A673 (cell line): ENCODE data around the gene MAML2. TPM values are rescaled to one million over a fixed set of nuclear protein-coding genes. Genes with fewer than 3 reads are reported as not detected.

Source experiments
- BruUV-seq: library from RNA; stranded (reverse); fragments of 400-500 nt; replicated peaks from 2 replicates; lab custom pipeline; 2021; lab: Mats Ljungman, UMichigan
- CTCF ChIA-PET: fragments of 300-600 bp; sonication (Branson Sonifier 250); formaldehyde crosslinking; loops from one replicate; lab custom pipeline; 2022; ENCODE audit warnings: antibody characterized with exemption; lab: Charles Lee
- POLR2A ChIA-PET: fragments of 300-600 bp; sonication (Branson Sonifier 250); formaldehyde crosslinking; loops from one replicate; lab custom pipeline; 2022; ENCODE audit warnings: antibody characterized with exemption; ENCODE audit not compliant: low non-redundant PET; lab: Charles Lee
- DNase-seq: peaks from one replicate; pipeline ENCODE4 v3.0.0-alpha.2; 2015; ENCODE audit warnings: low spot score
- H3K27ac ChIP-seq: fragments of 200-600 bp; sonication (generic); 2 replicates; pipeline ENCODE4 v1.5.1; 2016; ENCODE audit warnings: mixed run types, low read depth, mild to moderate bottlenecking, mixed read lengths, antibody characterized with exemption, low read length; ENCODE audit not compliant: poor library complexity, severe bottlenecking
- H3K27me3 ChIP-seq: fragments of 200-600 bp; sonication (generic); replicated peaks from 2 replicates; pipeline ENCODE4 v1.6.1; 2017; ENCODE audit warnings: mixed run types, low read depth, mild to moderate bottlenecking, mixed read lengths, antibody characterized with exemption, low read length; ENCODE audit not compliant: insufficient read depth, poor library complexity
- H3K36me3 ChIP-seq: fragments of 200-600 bp; sonication (generic); 2 replicates; pipeline ENCODE4 v1.6.1; 2016; ENCODE audit warnings: mixed run types, mild to moderate bottlenecking, mixed read lengths, antibody characterized with exemption, low read length; ENCODE audit not compliant: insufficient read depth, poor library complexity, severe bottlenecking
- H3K4me1 ChIP-seq: fragments of 200-600 bp; sonication (generic); 2 replicates; pipeline ENCODE4 v1.6.1; 2017; ENCODE audit warnings: mixed run types, mild to moderate bottlenecking, mixed read lengths, antibody characterized with exemption, low read length; ENCODE audit not compliant: insufficient read depth, poor library complexity, severe bottlenecking
- H3K4me3 ChIP-seq: fragments of 200-600 bp; sonication (generic); 2 replicates; pipeline ENCODE4 v1.5.1; 2016; ENCODE audit warnings: low read depth, mixed run types, mild to moderate bottlenecking, mixed read lengths, low read length; ENCODE audit not compliant: poor library complexity, severe bottlenecking
- H3K9me3 ChIP-seq: fragments of 200-600 bp; sonication (generic); 2 replicates; pipeline ENCODE4 v1.6.1; 2016; ENCODE audit warnings: mixed run types, low read depth, mild to moderate bottlenecking, mixed read lengths, antibody characterized with exemption, low read length; ENCODE audit not compliant: poor library complexity, severe bottlenecking
- CTCF ChIP-seq: fragments of 300-800, 200-600 bp; sonication (generic); conservative IDR thresholded peaks from 2 replicates; pipeline ENCODE4 v1.5.1; 2017; ENCODE audit warnings: low read depth, mild to moderate bottlenecking, antibody characterized with exemption, low read length, moderate library complexity, mixed read lengths
- EZH2 ChIP-seq: fragments of 200-600 bp; sonication (generic); IDR thresholded peaks from 2 replicates; pipeline ENCODE4 v1.6.1; 2017; ENCODE audit warnings: borderline replicate concordance, low read depth, mild to moderate bottlenecking, mixed read lengths, antibody characterized with exemption, low read length; ENCODE audit not compliant: poor library complexity, severe bottlenecking
- intact Hi-C: fragments of 100-400 bp; cut with micrococcal nuclease; formaldehyde crosslinking; loops from one replicate; pipeline ENCODE4 v1.10.0; 2022; ENCODE audit not compliant: unreplicated experiment
- total RNA-seq: library from RNA; stranded (reverse); gene quantifications from 2 replicates; pipeline ENCODE4 v1.2.3, GENCODE V29; 2021

MAML2 gene
- total RNA-seq, 1 experiment from 2014 or later, result 6.4 TPM

GRCh38 chr11:96026310-96026709 lies 316.7 kb downstream of the MAML2 start:
- Histone ChIP-seq H3K4me3 (no peak overlapping the region), H3K36me3 (no peaks in the 10 kb centered on the region), H3K9me3 (no peaks in the 10 kb centered on the region), H3K27ac (no peak overlapping the region), H3K4me1 (peaks cover 8% of the 10 kb centered on the region), H3K27me3 (no peaks in the 10 kb centered on the region)
- DNase-seq, result no peak
- CTCF ChIA-PET, result no interaction called here
- TF ChIP-seq CTCF, result no peak
- TF ChIP-seq EZH2, result no peak
- POLR2A ChIA-PET, result no interaction called here
- no TSS peak for BruUV-seq
- intact Hi-C loops, result no loop called here

- Histone ChIP-seq H3K27me3 (no peaks in the 10 kb centered on the region), H3K4me1 (peaks cover 8% of the 10 kb centered on the region), H3K4me3 (no peak overlapping the region), H3K36me3 (no peaks in the 10 kb centered on the region), H3K9me3 (no peaks in the 10 kb centered on the region), H3K27ac (no peak overlapping the region)
- BruUV-seq, result no TSS peak
- POLR2A ChIA-PET, result no interaction called here
- TF ChIP-seq EZH2, result no peak
- no peak for DNase-seq
- CTCF ChIA-PET, result no interaction called here
- intact Hi-C loops, result no loop called here
These were observed 318.3 kb downstream of the MAML2 start for GRCh38 chr11:96024666-96025065.

GRCh38 chr11:96023275-96023674 lies 319.7 kb downstream of the MAML2 start:
- BruUV-seq, result no TSS peak
- H3K9me3 ChIP-seq, result no peaks in the 10 kb centered on the region
- CTCF ChIA-PET, result no interaction called here
- H3K4me3 ChIP-seq, result no peak overlapping the region
- H3K27ac ChIP-seq, result no peak overlapping the region
- no peaks in the 10 kb centered on the region for H3K4me1 ChIP-seq
- H3K27me3 ChIP-seq, result no peaks in the 10 kb centered on the region
- POLR2A ChIA-PET, result no interaction called here
- H3K36me3 ChIP-seq, result no peaks in the 10 kb centered on the region
- DNase-seq, result no peak
- intact Hi-C loops, result no loop called here
- TF ChIP-seq CTCF (no peak), EZH2 (no peak)
